Measurements from ENCODE around the gene KCNK1. TPM values are rescaled to one million over a fixed set of nuclear protein-coding genes. Genes with fewer than 3 reads are reported as not detected.

The KCNK1 gene
- total and polyA plus RNA-seq, 2 experiments from 2014 or later: 1.8 to 8.5 TPM

DNA sequence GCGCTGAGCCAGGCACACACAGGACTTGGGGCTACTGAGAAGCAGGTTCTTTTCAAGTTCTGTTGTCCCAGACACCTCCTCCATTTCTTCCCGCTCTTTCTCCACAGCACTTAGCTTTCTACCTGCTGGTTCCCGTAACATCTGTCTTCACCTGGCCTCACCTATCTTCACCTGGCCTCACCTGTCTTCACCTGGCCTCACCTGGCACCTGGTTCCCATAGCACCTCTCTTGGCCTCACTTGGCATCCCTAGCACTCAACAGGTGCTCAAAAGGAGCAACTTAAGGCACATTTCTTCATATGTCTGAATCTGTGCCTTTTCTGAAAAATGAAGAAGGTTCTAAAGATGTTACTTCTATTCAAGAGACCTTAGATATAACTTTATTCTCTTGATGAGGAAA lies 10.4 kb downstream of the KCNK1 start:
- Histone ChIP-seq H3K4me1 (ENCODE audit: low read depth) (no peaks in the 10 kb centered on the region), H3K4me3 (no peak overlapping the region), H3K27ac (no peak overlapping the region), H3K36me3 (no peaks in the 10 kb centered on the region), H3K9me3 (ENCODE audit: low read depth) (no peaks in the 10 kb centered on the region), H3K27me3 (no peaks in the 10 kb centered on the region)
- TF ChIP-seq, protein P1, sequence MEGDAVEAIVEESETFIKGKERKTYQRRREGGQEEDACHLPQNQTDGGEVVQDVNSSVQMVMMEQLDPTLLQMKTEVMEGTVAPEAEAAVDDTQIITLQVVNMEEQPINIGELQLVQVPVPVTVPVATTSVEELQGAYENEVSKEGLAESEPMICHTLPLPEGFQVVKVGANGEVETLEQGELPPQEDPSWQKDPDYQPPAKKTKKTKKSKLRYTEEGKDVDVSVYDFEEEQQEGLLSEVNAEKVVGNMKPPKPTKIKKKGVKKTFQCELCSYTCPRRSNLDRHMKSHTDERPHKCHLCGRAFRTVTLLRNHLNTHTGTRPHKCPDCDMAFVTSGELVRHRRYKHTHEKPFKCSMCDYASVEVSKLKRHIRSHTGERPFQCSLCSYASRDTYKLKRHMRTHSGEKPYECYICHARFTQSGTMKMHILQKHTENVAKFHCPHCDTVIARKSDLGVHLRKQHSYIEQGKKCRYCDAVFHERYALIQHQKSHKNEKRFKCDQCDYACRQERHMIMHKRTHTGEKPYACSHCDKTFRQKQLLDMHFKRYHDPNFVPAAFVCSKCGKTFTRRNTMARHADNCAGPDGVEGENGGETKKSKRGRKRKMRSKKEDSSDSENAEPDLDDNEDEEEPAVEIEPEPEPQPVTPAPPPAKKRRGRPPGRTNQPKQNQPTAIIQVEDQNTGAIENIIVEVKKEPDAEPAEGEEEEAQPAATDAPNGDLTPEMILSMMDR (IDR thresholded peaks at IDR 0.05; ENCODE audit: low read depth, low read length): no peak
- no peak for DNase-seq (ENCODE audit: low read depth in 1 of 2, low spot score in 1 of 2)

DNA sequence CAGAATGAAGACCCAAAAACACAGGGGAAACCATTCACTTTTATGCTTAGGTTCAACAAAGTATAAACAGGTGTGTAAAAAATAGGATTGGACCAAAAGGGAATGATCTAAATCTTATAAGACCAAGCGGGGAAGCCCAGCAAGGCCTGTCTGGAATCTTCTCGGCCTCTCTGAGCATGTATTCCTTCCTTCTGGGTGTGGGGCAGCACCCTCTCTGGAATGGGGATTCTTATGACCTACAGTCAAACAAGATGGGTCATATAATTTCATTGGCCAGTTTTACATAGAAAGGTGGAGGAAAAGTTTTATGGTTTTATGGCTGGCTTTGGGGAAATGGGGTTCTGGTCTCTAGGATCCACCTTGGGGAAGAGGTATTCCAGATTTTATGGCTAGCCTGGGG lies 11.2 kb downstream of the KCNK1 start:
- Histone ChIP-seq H3K9me3 (ENCODE audit: low read depth) (no peaks in the 10 kb centered on the region), H3K4me1 (ENCODE audit: low read depth) (no peaks in the 10 kb centered on the region), H3K4me3 (no peak overlapping the region), H3K27ac (no peak overlapping the region), H3K36me3 (no peaks in the 10 kb centered on the region), H3K27me3 (no peaks in the 10 kb centered on the region)
- DNase-seq (ENCODE audit: low read depth in 1 of 2, low spot score in 1 of 2): no peak
- TF ChIP-seq, protein P1 (IDR thresholded peaks at IDR 0.05; ENCODE audit: low read depth, low read length): no peak

DNA sequence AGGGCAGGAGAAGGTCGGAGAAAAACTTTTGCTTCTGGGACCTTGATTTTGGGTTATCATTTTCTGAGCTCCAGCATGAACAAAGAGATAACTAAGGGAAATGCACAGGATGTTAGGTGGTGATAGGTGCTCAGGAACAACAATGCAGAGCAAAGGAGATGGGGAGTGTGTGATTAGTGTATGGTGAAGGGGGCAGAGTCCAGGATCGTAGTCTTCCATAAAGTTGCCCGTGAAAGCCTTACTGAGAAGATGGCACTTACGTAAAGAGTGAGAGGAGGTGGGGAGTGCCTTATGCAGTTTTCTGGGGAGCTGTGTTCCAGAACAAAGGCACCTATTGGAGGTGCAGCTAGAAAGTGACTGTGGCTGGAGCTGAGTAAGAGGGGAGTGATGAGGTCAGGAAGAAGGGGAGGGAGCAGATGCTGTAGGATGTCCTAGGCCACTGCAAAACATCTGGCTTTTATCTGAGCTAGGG lies 11.6 kb downstream of the KCNK1 start:
- Histone ChIP-seq H3K27ac (no peak overlapping the region), H3K4me1 (ENCODE audit: low read depth) (peaks cover 2% of the 10 kb centered on the region), H3K36me3 (no peaks in the 10 kb centered on the region), H3K4me3 (no peak overlapping the region), H3K9me3 (ENCODE audit: low read depth) (no peaks in the 10 kb centered on the region), H3K27me3 (no peaks in the 10 kb centered on the region)
- TF ChIP-seq, protein P1 (IDR thresholded peaks at IDR 0.05; ENCODE audit: low read depth, low read length): no peak
- no peak for DNase-seq (ENCODE audit: low read depth in 1 of 2, low spot score in 1 of 2)

DNA sequence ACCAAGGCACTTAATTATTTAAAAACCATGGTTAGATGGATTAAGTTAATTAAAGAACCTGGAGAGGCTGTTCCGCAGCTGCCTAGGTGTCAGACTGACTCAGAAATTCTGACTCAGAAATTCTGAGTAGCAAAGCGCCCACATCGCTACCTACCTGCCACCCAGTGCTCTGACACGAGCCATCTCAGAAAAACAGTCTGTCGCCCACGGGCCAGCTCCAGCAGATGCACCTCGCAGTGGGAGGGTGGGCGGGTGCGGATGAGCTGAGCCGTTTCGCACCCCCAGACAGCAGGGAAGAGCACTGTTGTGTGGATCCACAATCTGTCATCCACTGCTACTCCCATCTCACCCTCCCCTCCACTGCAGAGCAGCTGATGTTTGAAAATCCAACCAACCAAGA lies 13.5 kb downstream of the KCNK1 start:
- no peak for DNase-seq (ENCODE audit: low read depth in 1 of 2, low spot score in 1 of 2)
- no peak overlapping the region for H3K27ac ChIP-seq
- H3K4me1 ChIP-seq (ENCODE audit: low read depth): peaks cover 15% of the 10 kb centered on the region
- no peaks in the 10 kb centered on the region for H3K27me3 ChIP-seq
- TF ChIP-seq, protein P1 (IDR thresholded peaks at IDR 0.05; ENCODE audit: low read depth, low read length): no peak
- no peak overlapping the region for H3K4me3 ChIP-seq
- H3K9me3 ChIP-seq (ENCODE audit: low read depth): no peaks in the 10 kb centered on the region
- H3K36me3 ChIP-seq: no peaks in the 10 kb centered on the region

DNA sequence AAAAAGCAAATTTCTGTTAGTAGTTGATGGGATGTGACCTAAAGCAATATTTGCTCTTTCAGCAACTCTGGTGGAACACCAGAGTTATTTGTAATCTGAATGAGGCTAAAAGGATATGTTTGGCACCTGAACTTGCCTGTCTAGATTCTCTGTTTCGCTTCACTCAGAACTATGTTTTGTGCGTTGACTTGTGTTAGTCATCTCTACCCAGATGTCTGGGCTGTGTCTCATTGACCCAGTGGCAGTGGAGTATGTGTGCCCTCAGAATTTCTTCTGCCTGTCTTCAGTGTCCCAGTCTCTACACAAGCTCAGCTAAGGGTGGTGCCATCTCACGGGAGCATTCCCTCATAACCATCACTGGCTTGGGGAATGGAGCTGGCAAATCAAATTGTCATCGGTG lies 13.9 kb downstream of the KCNK1 start:
- peaks cover 15% of the 10 kb centered on the region for H3K4me1 ChIP-seq (ENCODE audit: low read depth)
- no peaks in the 10 kb centered on the region for H3K27me3 ChIP-seq
- no peaks in the 10 kb centered on the region for H3K9me3 ChIP-seq (ENCODE audit: low read depth)
- no peak for DNase-seq (ENCODE audit: low read depth in 1 of 2, low spot score in 1 of 2)
- TF ChIP-seq, protein P1 (IDR thresholded peaks at IDR 0.05; ENCODE audit: low read depth, low read length): no peak
- no peak overlapping the region for H3K4me3 ChIP-seq
- H3K27ac ChIP-seq: no peak overlapping the region
- no peaks in the 10 kb centered on the region for H3K36me3 ChIP-seq

All from cardiac muscle cell (in vitro differentiated cells and primary cell).